Inflammatory macrophage treated with lipopolysaccharide for 4 hours (primary cell): ENCODE measurements around the gene RANBP10.
"Not testable (repeated sequence)": the region's sequence is repeated elsewhere in the genome, so short reads cannot be mapped to it uniquely, and the experiment has no call there.

Experiments used
- DNase-seq: peaks from one replicate; pipeline ENCODE4 v3.0.0-alpha.2; 2020

RANBP10 gene

GRCh38 chr16:67775273-67775672 lies 31.1 kb downstream of the RANBP10 start:
- DNase-seq: no peak

GRCh38 chr16:67774457-67774853 lies 31.9 kb downstream of the RANBP10 start:
- no peak for DNase-seq

- no peak for DNase-seq
These were observed 32.5 kb downstream of the RANBP10 start for GRCh38 chr16:67773569-67774456.

- DNase-seq: peak; percentile 9
These were observed 33.3 kb downstream of the RANBP10 start for GRCh38 chr16:67773099-67773498.

- DNase-seq: no peak
These were observed 35.9 kb downstream of the RANBP10 start for GRCh38 chr16:67770346-67770991.

GRCh38 chr16:67767953-67768352 lies 38.4 kb downstream of the RANBP10 start:
- DNase-seq: no peak

- no peak for DNase-seq
These were observed 40.1 kb downstream of the RANBP10 start for GRCh38 chr16:67766291-67766690.

- no peak for DNase-seq
These were observed 42.1 kb downstream of the RANBP10 start for GRCh38 chr16:67764158-67764667.

- DNase-seq: no peak
These were observed 43.3 kb downstream of the RANBP10 start for GRCh38 chr16:67763066-67763465.

GRCh38 chr16:67762385-67762784 lies 44.0 kb downstream of the RANBP10 start:
- no peak for DNase-seq

- DNase-seq: no peak
These were observed 44.4 kb downstream of the RANBP10 start for GRCh38 chr16:67761924-67762323.

GRCh38 chr16:67760956-67761230 lies 45.5 kb downstream of the RANBP10 start:
- no peak for DNase-seq

GRCh38 chr16:67760206-67760955 lies 46.0 kb downstream of the RANBP10 start:
- DNase-seq: no peak

GRCh38 chr16:67758966-67759365 lies 47.4 kb downstream of the RANBP10 start:
- no peak for DNase-seq

- no peak for DNase-seq
These were observed 48.4 kb downstream of the RANBP10 start for GRCh38 chr16:67758006-67758405.

GRCh38 chr16:67752641-67753040 lies 53.7 kb downstream of the RANBP10 start:
- no peak for DNase-seq

GRCh38 chr16:67751331-67751730 lies 55.0 kb downstream of the RANBP10 start:
- not testable (repeated sequence) for DNase-seq

GRCh38 chr16:67750466-67750865 lies 55.9 kb downstream of the RANBP10 start:
- DNase-seq: no peak

GRCh38 chr16:67749436-67750078 lies 56.8 kb downstream of the RANBP10 start:
- DNase-seq: no peak

GRCh38 chr16:67748834-67749233 lies 57.5 kb downstream of the RANBP10 start:
- DNase-seq: no peak

- DNase-seq: no peak
These were observed 59.5 kb downstream of the RANBP10 start for GRCh38 chr16:67746846-67747245.

- DNase-seq: no peak
These were observed 65.2 kb downstream of the RANBP10 start for GRCh38 chr16:67741118-67741517.

GRCh38 chr16:67740391-67740790 lies 66.0 kb downstream of the RANBP10 start:
- DNase-seq: no peak
